Left ventricle myocardium superior (tissue), 1 donor: ENCODE measurements around the gene SVEP1. TPM values are rescaled to one million over a fixed set of nuclear protein-coding genes. Genes with fewer than 3 reads are reported as not detected.
"Not testable (repeated sequence)": the region's sequence is repeated elsewhere in the genome, so short reads cannot be mapped to it uniquely, and the experiment has no call there.

Source experiments
- ATAC-seq: fragments of 200-7000 bp; cut with Tn5 transposase; one replicate; pipeline ENCODE4 v1.9.1; 2020; ENCODE audit warnings: mild to moderate bottlenecking, moderate library complexity
- DNase-seq: peaks from one replicate; pipeline ENCODE4 v3.0.0-alpha.2; 2020
- intact Hi-C: fragments of 100-400 bp; cut with micrococcal nuclease; formaldehyde crosslinking; loops from one replicate; pipeline ENCODE4 v1.11.0; 2022
- total RNA-seq: library from RNA; stranded (reverse); fragmentation: NEBNext Ultra II Directional; extraction: Animal tissue kit (Norgen Biotek cat#: 25700); gene quantifications from one replicate; pipeline ENCODE4 v1.2.1, GENCODE V29; 2021
- donor health status: DM: no; HTN: yes; CAD: no; lungs with severe emphysema.

Gene SVEP1
- total RNA-seq, 1 donor from 2014 or later: 5.7 TPM

GRCh38 chr9:110532908-110533665 lies 46.5 kb downstream of the SVEP1 start:
- intact Hi-C loops: no loop called here
- ATAC-seq (no peak), DNase-seq (no peak)

GRCh38 chr9:110531776-110532175 lies 47.8 kb downstream of the SVEP1 start:
- intact Hi-C loops: no loop called here
- DNase-seq (no peak), ATAC-seq (no peak)

- DNase-seq, ATAC-seq, intact Hi-C loops: not testable (repeated sequence)
Measured at GRCh38 chr9:110531241-110531640, 48.3 kb downstream of the SVEP1 start.

GRCh38 chr9:110528645-110529044 lies 50.9 kb downstream of the SVEP1 start:
- intact Hi-C loops: no loop called here
- DNase-seq: no peak
- no peak for ATAC-seq

- no peak for ATAC-seq
- DNase-seq: no peak
- intact Hi-C loops: no loop called here
Measured at GRCh38 chr9:110526426-110526825, 53.1 kb downstream of the SVEP1 start.

- intact Hi-C loops: no loop called here
- DNase-seq: no peak
- ATAC-seq: no peak
Measured at GRCh38 chr9:110521206-110521605, 58.3 kb downstream of the SVEP1 start.

- ATAC-seq: peak; percentile 74
- DNase-seq: no peak
- intact Hi-C loops: no loop called here
Measured at GRCh38 chr9:110520120-110520701, 59.3 kb downstream of the SVEP1 start.

- DNase-seq (no peak), ATAC-seq (no peak)
- intact Hi-C loops: no loop called here
Measured at GRCh38 chr9:110517483-110517882, 62.1 kb downstream of the SVEP1 start.

- no peak for ATAC-seq
- DNase-seq: no peak
- intact Hi-C loops: no loop called here
Measured at GRCh38 chr9:110514897-110515296, 64.6 kb downstream of the SVEP1 start.

GRCh38 chr9:110512817-110513216 lies 66.7 kb downstream of the SVEP1 start:
- no peak for ATAC-seq
- DNase-seq: no peak
- intact Hi-C loops: no loop called here

GRCh38 chr9:110509792-110510191 lies 69.7 kb downstream of the SVEP1 start:
- no peak for ATAC-seq
- no peak for DNase-seq
- intact Hi-C loops: no loop called here

- DNase-seq (no peak), ATAC-seq (no peak)
- intact Hi-C loops: no loop called here
Measured at GRCh38 chr9:110502842-110503241, 76.7 kb downstream of the SVEP1 start.

GRCh38 chr9:110499608-110500007 lies 79.9 kb downstream of the SVEP1 start:
- DNase-seq (no peak), ATAC-seq (no peak)
- intact Hi-C loops: no loop called here

- ATAC-seq (no peak), DNase-seq (no peak)
- intact Hi-C loops: no loop called here
Measured at GRCh38 chr9:110487196-110487595, 92.3 kb downstream of the SVEP1 start.

GRCh38 chr9:110486218-110486617 lies 93.3 kb downstream of the SVEP1 start:
- no peak for ATAC-seq
- intact Hi-C loops: no loop called here
- no peak for DNase-seq

- DNase-seq (no peak), ATAC-seq (no peak)
- intact Hi-C loops: no loop called here
Measured at GRCh38 chr9:110479481-110479880, 100.1 kb downstream of the SVEP1 start.

GRCh38 chr9:110476251-110476650 lies 103.3 kb downstream of the SVEP1 start:
- no peak for DNase-seq
- no peak for ATAC-seq
- intact Hi-C loops: no loop called here

- intact Hi-C loops: no loop called here
- ATAC-seq: no peak
- no peak for DNase-seq
Measured at GRCh38 chr9:110472111-110472510, 107.4 kb downstream of the SVEP1 start.

- no peak for DNase-seq
- ATAC-seq: no peak
- intact Hi-C loops: no loop called here
Measured at GRCh38 chr9:110468950-110469349, 110.6 kb downstream of the SVEP1 start.

GRCh38 chr9:110465190-110465589 lies 114.4 kb downstream of the SVEP1 start:
- ATAC-seq: no peak
- DNase-seq: no peak
- intact Hi-C loops: no loop called here

- DNase-seq (no peak), ATAC-seq (no peak)
- intact Hi-C loops: no loop called here
Measured at GRCh38 chr9:110464321-110464720, 115.2 kb downstream of the SVEP1 start.
